HEK293 (cell line): ENCODE data around the gene COL5A1.

Experiments
- CTCF ChIA-PET: fragments of 350-600 bp; formaldehyde crosslinking; extraction: SDS; loops from one replicate; lab custom pipeline; 2021; ENCODE audit warnings: antibody characterized with exemption; lab: Yijun Ruan, JAX
- POLR2A ChIA-PET: fragments of 300-600 bp; formaldehyde crosslinking; extraction: SDS; loops from one replicate; lab custom pipeline; 2020; ENCODE audit warnings: antibody characterized with exemption, inconsistent platforms; lab: Yijun Ruan, JAX
- H3K27ac ChIP-seq: fragments of 200-500 bp; sonication (Bioruptor generic); 2 replicates; pipeline ENCODE4 v1.5.1; 2014; ENCODE audit warnings: low read depth, low read length, control low read depth, inconsistent platforms; ENCODE audit errors: extremely low read depth
- H3K36me3 ChIP-seq, 2 experiments: fragments of 200-500 bp in 1 of 2; sonication (Bioruptor generic) in 1 of 2; 1 replicate in 1 of 2; 2 replicates in 1 of 2; pipeline ENCODE4 v1.5.1; 2014 to 2017; ENCODE audit warnings: inconsistent platforms in 2 of 2, low read length in 2 of 2; ENCODE audit not compliant: control insufficient read depth in 2 of 2, insufficient read depth in 1 of 2
- H3K4me1 ChIP-seq: fragments of 200-500 bp; sonication (Bioruptor generic); 2 replicates; pipeline ENCODE4 v1.5.1; 2014; ENCODE audit warnings: mild to moderate bottlenecking, low read length, inconsistent platforms; ENCODE audit not compliant: control insufficient read depth, insufficient read depth
- H3K4me3 ChIP-seq: 2 replicates; pipeline ENCODE4 v1.5.1; 2011; ENCODE audit warnings: low read depth, mild to moderate bottlenecking, control low read depth, low read length, moderate library complexity
- H3K9me3 ChIP-seq: fragments of 200-500 bp; sonication (Bioruptor generic); 2 replicates; pipeline ENCODE4 v1.5.1; 2014; ENCODE audit warnings: low read depth, low read length, inconsistent platforms; ENCODE audit not compliant: control insufficient read depth, insufficient read depth
- GLIS1 ChIP-seq: fragments of 450-650 bp; formaldehyde crosslinking; IDR thresholded peaks from 2 replicates; pipeline ENCODE4 v1.5.1; 2016; ENCODE audit warnings: missing biosample characterization, missing genetic modification characterization
- GLIS2 ChIP-seq: fragments of 450-650 bp; formaldehyde crosslinking; IDR thresholded peaks from 2 replicates; pipeline ENCODE4 v1.5.1; 2016; ENCODE audit warnings: missing biosample characterization, missing genetic modification characterization
- MZF1 ChIP-seq: fragments of 450-650 bp; formaldehyde crosslinking; IDR thresholded peaks from 2 replicates; pipeline ENCODE4 v1.5.1; 2017; ENCODE audit warnings: missing biosample characterization, missing genetic modification characterization, borderline replicate concordance
- SCRT2 ChIP-seq: fragments of 450-650 bp; formaldehyde crosslinking; IDR thresholded peaks from 2 replicates; pipeline ENCODE4 v1.5.1; 2016; ENCODE audit warnings: missing biosample characterization, missing genetic modification characterization
- ZFP37 ChIP-seq: fragments of 450-650 bp; formaldehyde crosslinking; IDR thresholded peaks from 2 replicates; pipeline ENCODE4 v1.5.1; 2016; ENCODE audit warnings: missing biosample characterization, missing genetic modification characterization
- ZIC2 ChIP-seq: fragments of 450-650 bp; formaldehyde crosslinking; IDR thresholded peaks from 2 replicates; pipeline ENCODE4 v1.5.1; 2016; ENCODE audit warnings: missing biosample characterization, missing genetic modification characterization
- ZNF16 ChIP-seq: fragments of 450-650 bp; formaldehyde crosslinking; IDR thresholded peaks from 2 replicates; pipeline ENCODE4 v1.5.1; 2016; ENCODE audit warnings: low read depth, missing biosample characterization, missing genetic modification characterization
- ZNF175 ChIP-seq: fragments of 450-650 bp; formaldehyde crosslinking; IDR thresholded peaks from 2 replicates; pipeline ENCODE4 v1.5.1; 2016; ENCODE audit warnings: missing biosample characterization, missing genetic modification characterization
- ZNF214 ChIP-seq: fragments of 450-650 bp; formaldehyde crosslinking; IDR thresholded peaks from 2 replicates; pipeline ENCODE4 v1.5.1; 2017; ENCODE audit warnings: missing biosample characterization, mild to moderate bottlenecking, missing genetic modification characterization, borderline replicate concordance
- ZNF239 ChIP-seq: fragments of 450-650 bp; formaldehyde crosslinking; IDR thresholded peaks from 2 replicates; pipeline ENCODE4 v1.5.1; 2016; ENCODE audit warnings: missing biosample characterization, missing genetic modification characterization
- ZNF544 ChIP-seq: fragments of 450-650 bp; formaldehyde crosslinking; IDR thresholded peaks from 2 replicates; pipeline ENCODE4 v1.5.0; 2017; ENCODE audit warnings: missing biosample characterization, missing genetic modification characterization
- ZNF560 ChIP-seq: fragments of 450-650 bp; formaldehyde crosslinking; IDR thresholded peaks from 2 replicates; pipeline ENCODE4 v1.5.1; 2017; ENCODE audit warnings: missing biosample characterization, missing genetic modification characterization, borderline replicate concordance
- ZNF660 ChIP-seq: fragments of 450-650 bp; IDR thresholded peaks from 2 replicates; pipeline ENCODE4 v1.5.1; 2018; ENCODE audit warnings: missing biosample characterization, mild to moderate bottlenecking, missing genetic modification characterization
- ZNF792 ChIP-seq: fragments of 450-650 bp; formaldehyde crosslinking; IDR thresholded peaks from 2 replicates; pipeline ENCODE4 v1.5.1; 2016; ENCODE audit warnings: missing biosample characterization, missing genetic modification characterization
- ZXDB ChIP-seq: fragments of 450-650 bp; formaldehyde crosslinking; IDR thresholded peaks from 2 replicates; pipeline ENCODE4 v1.5.1; 2016; ENCODE audit warnings: missing biosample characterization, missing genetic modification characterization
- TF ChIP-seq, protein P1 (sequence below): fragments of 450-650 bp; formaldehyde crosslinking; IDR thresholded peaks from 2 replicates; pipeline ENCODE4 v1.5.1; 2016; ENCODE audit warnings: missing biosample characterization, missing genetic modification characterization
- TF ChIP-seq, protein P2 (sequence below): fragments of 450-650 bp; formaldehyde crosslinking; IDR thresholded peaks from 2 replicates; pipeline ENCODE4 v1.5.1; 2016; ENCODE audit warnings: missing biosample characterization, missing genetic modification characterization
- TF ChIP-seq, protein P3 (sequence below): fragments of 450-650 bp; formaldehyde crosslinking; IDR thresholded peaks from 2 replicates; pipeline ENCODE4 v1.5.1; 2016; ENCODE audit warnings: missing biosample characterization, missing genetic modification characterization
- TF ChIP-seq, protein P4 (sequence below): fragments of 450-650 bp; formaldehyde crosslinking; IDR thresholded peaks from 2 replicates; pipeline ENCODE4 v1.5.1; 2017; ENCODE audit warnings: missing biosample characterization, mild to moderate bottlenecking, missing genetic modification characterization, moderate library complexity
- TF ChIP-seq, protein P5 (sequence below): fragments of 450-650 bp; formaldehyde crosslinking; IDR thresholded peaks from 2 replicates; pipeline ENCODE4 v1.5.1; 2016; ENCODE audit warnings: missing biosample characterization, missing genetic modification characterization

The COL5A1 gene

DNA sequence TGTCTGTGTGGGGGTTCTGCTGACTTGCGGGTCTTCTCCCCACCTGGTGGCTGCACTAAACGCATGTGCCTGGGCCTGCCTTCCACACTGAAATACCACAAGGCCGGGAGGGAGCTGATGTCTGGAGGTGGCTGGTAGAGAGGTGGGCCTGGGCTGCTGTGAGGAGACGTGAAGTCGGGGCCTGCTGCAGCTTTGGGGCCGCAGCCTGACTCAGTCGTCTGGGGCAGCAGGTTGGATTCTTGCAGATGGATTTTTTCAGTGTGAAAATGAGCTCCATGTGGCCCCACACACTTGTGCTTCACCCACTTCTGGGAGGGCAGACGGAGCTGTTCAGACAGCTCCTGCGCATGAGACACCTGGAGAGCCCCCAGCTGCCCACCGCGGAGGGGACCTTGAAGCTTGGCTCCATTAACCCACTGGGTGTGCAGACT, 29.3 kb downstream of the COL5A1 start:
- POLR2A ChIA-PET, result interaction anchor here (0.7 to 1.9 kb wide), 5 partner anchors 8 to 535 kb away, joined by 3 to 5 read pairs (median 3); partner anchors contain the start of gene WDR5
- no peak overlapping the region for H3K27ac ChIP-seq
- CTCF ChIA-PET, result interaction anchor here (0.5 to 4.8 kb wide), 13 partner anchors 9 to 228 kb away, joined by 3 to 23 read pairs (median 4); no protein-coding TSS in a partner anchor
- H3K36me3 ChIP-seq, result no peaks in the 10 kb centered on the region
- H3K4me1 ChIP-seq, result no peaks in the 10 kb centered on the region
- H3K4me3 ChIP-seq, result no peak overlapping the region
- H3K9me3 ChIP-seq, result no peaks in the 10 kb centered on the region
- TF ChIP-seq, protein P1, sequence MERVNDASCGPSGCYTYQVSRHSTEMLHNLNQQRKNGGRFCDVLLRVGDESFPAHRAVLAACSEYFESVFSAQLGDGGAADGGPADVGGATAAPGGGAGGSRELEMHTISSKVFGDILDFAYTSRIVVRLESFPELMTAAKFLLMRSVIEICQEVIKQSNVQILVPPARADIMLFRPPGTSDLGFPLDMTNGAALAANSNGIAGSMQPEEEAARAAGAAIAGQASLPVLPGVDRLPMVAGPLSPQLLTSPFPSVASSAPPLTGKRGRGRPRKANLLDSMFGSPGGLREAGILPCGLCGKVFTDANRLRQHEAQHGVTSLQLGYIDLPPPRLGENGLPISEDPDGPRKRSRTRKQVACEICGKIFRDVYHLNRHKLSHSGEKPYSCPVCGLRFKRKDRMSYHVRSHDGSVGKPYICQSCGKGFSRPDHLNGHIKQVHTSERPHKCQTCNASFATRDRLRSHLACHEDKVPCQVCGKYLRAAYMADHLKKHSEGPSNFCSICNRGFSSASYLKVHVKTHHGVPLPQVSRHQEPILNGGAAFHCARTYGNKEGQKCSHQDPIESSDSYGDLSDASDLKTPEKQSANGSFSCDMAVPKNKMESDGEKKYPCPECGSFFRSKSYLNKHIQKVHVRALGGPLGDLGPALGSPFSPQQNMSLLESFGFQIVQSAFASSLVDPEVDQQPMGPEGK (tag by site-specific recombination), result no peak
- TF ChIP-seq, protein P2, sequence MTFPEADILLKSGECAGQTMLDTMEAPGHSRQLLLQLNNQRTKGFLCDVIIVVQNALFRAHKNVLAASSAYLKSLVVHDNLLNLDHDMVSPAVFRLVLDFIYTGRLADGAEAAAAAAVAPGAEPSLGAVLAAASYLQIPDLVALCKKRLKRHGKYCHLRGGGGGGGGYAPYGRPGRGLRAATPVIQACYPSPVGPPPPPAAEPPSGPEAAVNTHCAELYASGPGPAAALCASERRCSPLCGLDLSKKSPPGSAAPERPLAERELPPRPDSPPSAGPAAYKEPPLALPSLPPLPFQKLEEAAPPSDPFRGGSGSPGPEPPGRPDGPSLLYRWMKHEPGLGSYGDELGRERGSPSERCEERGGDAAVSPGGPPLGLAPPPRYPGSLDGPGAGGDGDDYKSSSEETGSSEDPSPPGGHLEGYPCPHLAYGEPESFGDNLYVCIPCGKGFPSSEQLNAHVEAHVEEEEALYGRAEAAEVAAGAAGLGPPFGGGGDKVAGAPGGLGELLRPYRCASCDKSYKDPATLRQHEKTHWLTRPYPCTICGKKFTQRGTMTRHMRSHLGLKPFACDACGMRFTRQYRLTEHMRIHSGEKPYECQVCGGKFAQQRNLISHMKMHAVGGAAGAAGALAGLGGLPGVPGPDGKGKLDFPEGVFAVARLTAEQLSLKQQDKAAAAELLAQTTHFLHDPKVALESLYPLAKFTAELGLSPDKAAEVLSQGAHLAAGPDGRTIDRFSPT (tag by site-specific recombination), result no peak
- TF ChIP-seq, protein P3, sequence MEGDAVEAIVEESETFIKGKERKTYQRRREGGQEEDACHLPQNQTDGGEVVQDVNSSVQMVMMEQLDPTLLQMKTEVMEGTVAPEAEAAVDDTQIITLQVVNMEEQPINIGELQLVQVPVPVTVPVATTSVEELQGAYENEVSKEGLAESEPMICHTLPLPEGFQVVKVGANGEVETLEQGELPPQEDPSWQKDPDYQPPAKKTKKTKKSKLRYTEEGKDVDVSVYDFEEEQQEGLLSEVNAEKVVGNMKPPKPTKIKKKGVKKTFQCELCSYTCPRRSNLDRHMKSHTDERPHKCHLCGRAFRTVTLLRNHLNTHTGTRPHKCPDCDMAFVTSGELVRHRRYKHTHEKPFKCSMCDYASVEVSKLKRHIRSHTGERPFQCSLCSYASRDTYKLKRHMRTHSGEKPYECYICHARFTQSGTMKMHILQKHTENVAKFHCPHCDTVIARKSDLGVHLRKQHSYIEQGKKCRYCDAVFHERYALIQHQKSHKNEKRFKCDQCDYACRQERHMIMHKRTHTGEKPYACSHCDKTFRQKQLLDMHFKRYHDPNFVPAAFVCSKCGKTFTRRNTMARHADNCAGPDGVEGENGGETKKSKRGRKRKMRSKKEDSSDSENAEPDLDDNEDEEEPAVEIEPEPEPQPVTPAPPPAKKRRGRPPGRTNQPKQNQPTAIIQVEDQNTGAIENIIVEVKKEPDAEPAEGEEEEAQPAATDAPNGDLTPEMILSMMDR (tag by site-specific recombination), result no peak
- TF ChIP-seq MZF1 (tag by site-specific recombination) (no peak), ZNF792 (tag by site-specific recombination) (no peak)

DNA sequence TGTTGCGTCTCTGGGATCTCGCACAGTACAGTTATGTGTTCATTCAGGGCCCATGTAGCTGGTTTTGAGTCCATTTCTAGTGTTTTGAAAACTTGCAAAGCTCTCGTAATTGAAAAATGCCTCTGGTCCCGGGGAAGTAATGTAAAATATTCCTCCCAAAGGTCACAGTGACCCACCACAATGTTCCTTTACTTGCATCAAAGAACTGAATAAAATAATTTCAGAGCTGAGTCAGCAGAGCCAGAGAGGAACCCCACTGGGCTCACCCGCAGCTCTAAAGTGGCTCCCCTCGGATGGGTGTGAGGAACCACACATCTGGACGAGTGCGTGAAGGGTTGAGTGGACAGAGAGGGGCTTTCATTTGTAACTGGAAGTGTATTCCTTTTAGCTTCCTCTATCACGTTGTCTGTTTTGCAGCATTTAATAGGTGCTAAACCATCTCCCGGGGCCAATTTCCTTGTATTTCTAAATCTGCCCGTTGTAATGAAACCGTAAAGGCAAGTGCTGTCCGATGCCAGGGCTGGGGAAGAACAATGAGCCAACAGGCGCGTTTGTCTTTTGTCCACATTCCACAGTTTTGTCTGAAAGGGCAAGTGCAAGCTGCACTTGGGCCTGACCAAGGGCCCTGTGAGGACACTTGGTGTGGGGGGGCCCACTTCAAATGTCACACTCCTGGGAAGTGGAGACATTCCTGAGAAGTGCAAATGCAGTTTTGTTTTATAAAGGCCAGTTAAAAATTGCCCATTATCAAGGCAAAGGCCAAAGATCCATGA, 29.9 kb downstream of the COL5A1 start:
- Histone ChIP-seq H3K9me3 (no peaks in the 10 kb centered on the region), H3K4me3 (no peak overlapping the region), H3K27ac (no peak overlapping the region), H3K36me3 (no peaks in the 10 kb centered on the region), H3K4me1 (no peaks in the 10 kb centered on the region)
- POLR2A ChIA-PET, result interaction anchor here (0.8 to 1.9 kb wide), 4 partner anchors 11 to 535 kb away, joined by 3 to 5 read pairs (median 3); partner anchors contain the start of gene WDR5
- TF ChIP-seq ZNF544 (tag by site-specific recombination) (no peak), ZIC2 (tag by site-specific recombination) (0 out of 2 replicates have a peak, but pooled peaks have one; percentile 21)
- CTCF ChIA-PET, result interaction anchor here (0.5 to 4.8 kb wide), 12 partner anchors 10 to 229 kb away, joined by 3 to 23 read pairs (median 4); no protein-coding TSS in a partner anchor

- no peaks in the 10 kb centered on the region for H3K9me3 ChIP-seq
- no peak overlapping the region for H3K27ac ChIP-seq
- ChIA-PET POLR2A (no interaction called here), CTCF (interaction anchor here (0.6 to 1.2 kb wide), 4 partner anchors 13 to 255 kb away, joined by 3 to 8 read pairs (median 3); no protein-coding TSS in a partner anchor)
- TF ChIP-seq GLIS1 (tag by site-specific recombination), result no peak
- no peak for TF ChIP-seq ZNF560 (tag by site-specific recombination)
- TF ChIP-seq, protein P4, sequence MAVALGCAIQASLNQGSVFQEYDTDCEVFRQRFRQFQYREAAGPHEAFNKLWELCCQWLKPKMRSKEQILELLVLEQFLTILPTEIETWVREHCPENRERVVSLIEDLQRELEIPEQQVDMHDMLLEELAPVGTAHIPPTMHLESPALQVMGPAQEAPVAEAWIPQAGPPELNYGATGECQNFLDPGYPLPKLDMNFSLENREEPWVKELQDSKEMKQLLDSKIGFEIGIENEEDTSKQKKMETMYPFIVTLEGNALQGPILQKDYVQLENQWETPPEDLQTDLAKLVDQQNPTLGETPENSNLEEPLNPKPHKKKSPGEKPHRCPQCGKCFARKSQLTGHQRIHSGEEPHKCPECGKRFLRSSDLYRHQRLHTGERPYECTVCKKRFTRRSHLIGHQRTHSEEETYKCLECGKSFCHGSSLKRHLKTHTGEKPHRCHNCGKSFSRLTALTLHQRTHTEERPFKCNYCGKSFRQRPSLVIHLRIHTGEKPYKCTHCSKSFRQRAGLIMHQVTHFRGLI (tag by site-specific recombination), result no peak
- TF ChIP-seq ZNF660 (tag by site-specific recombination), result no peak
- TF ChIP-seq SCRT2 (tag by site-specific recombination), result no peak
- no peak for TF ChIP-seq ZFP37
- TF ChIP-seq ZNF239, result no peak
- TF ChIP-seq ZXDB (tag by site-specific recombination), result no peak
- TF ChIP-seq ZNF175, result no peak
- TF ChIP-seq, protein P5, sequence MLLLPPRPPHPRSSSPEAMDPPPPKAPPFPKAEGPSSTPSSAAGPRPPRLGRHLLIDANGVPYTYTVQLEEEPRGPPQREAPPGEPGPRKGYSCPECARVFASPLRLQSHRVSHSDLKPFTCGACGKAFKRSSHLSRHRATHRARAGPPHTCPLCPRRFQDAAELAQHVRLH (tag by site-specific recombination), result no peak
- no peak for TF ChIP-seq ZNF214 (tag by site-specific recombination)
- no peak for TF ChIP-seq GLIS2
- TF ChIP-seq ZNF16 (tag by site-specific recombination), result no peak
- H3K36me3 ChIP-seq, result no peaks in the 10 kb centered on the region
- no peak overlapping the region for H3K4me3 ChIP-seq
- H3K4me1 ChIP-seq, result no peaks in the 10 kb centered on the region
These were observed 34.8 kb downstream of the COL5A1 start for GRCh38 chr9:134676361-134676760.
